Adrenal gland (tissue), 5 donors: ENCODE measurements around the gene MVB12B.

ENCODE experiments used
- POLR2A ChIP-seq, 2 donors: fragments of 450-650 bp; IDR thresholded peaks; one replicate each; pipeline ENCODE4 v1.6.1; 2017; ENCODE audit warnings: antibody characterized with exemption in 2 of 2, mild to moderate bottlenecking in 2 of 2, moderate library complexity in 1 of 2
- TF ChIP-seq, protein P1 (sequence below), 6 experiments: fragments of 450-650 bp in 4 of 6; fragments of 200-600 bp in 2 of 6; sonication (generic) in 1 of 6; IDR thresholded peaks; 1 replicate in 5 of 6; 2 replicates in 1 of 6; pipeline versions ENCODE4 v1.5.1 to v1.8.0; 2016 to 2021; ENCODE audit warnings: antibody characterized with exemption in 6 of 6, mild to moderate bottlenecking in 2 of 6, moderate library complexity in 1 of 6
- donor health status: DM: no; HTN: no; CAD: no.

- TF ChIP-seq, protein P1, sequence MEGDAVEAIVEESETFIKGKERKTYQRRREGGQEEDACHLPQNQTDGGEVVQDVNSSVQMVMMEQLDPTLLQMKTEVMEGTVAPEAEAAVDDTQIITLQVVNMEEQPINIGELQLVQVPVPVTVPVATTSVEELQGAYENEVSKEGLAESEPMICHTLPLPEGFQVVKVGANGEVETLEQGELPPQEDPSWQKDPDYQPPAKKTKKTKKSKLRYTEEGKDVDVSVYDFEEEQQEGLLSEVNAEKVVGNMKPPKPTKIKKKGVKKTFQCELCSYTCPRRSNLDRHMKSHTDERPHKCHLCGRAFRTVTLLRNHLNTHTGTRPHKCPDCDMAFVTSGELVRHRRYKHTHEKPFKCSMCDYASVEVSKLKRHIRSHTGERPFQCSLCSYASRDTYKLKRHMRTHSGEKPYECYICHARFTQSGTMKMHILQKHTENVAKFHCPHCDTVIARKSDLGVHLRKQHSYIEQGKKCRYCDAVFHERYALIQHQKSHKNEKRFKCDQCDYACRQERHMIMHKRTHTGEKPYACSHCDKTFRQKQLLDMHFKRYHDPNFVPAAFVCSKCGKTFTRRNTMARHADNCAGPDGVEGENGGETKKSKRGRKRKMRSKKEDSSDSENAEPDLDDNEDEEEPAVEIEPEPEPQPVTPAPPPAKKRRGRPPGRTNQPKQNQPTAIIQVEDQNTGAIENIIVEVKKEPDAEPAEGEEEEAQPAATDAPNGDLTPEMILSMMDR (IDR thresholded peaks at IDR 0.05) = no peak
- no peak for TF ChIP-seq POLR2A (IDR thresholded peaks at IDR 0.05)
Observed at GRCh38 chr9:126439402-126439765, 112.8 kb downstream of the MVB12B start.
